GM12878 (cell line): ENCODE measurements around the gene MAP3K21. TPM values are rescaled to one million over a fixed set of nuclear protein-coding genes. Genes with fewer than 3 reads are reported as not detected.

Experiments used
- ATAC-seq: fragments of 200-7000 bp; cut with Tn5 transposase; 3 replicates; pipeline ENCODE4 v1.9.1; 2020; ENCODE audit warnings: mild to moderate bottlenecking, moderate library complexity
- BruUV-seq: library from RNA; stranded (reverse); fragments of 400-500 nt; replicated peaks from 2 replicates; lab custom pipeline; 2021; lab: Mats Ljungman, UMichigan
- CTCF ChIA-PET: fragments of 300-600 bp; sonication (Branson Sonifier 250); formaldehyde crosslinking; extraction: SDS; loops from one replicate; lab custom pipeline; 2021; ENCODE audit warnings: inconsistent platforms; lab: Yijun Ruan, JAX
- POLR2A ChIA-PET: fragments of 350-600 bp; formaldehyde crosslinking; extraction: SDS; loops from one replicate; lab custom pipeline; 2021; ENCODE audit warnings: inconsistent platforms; lab: Charles Lee
- RAD21 ChIA-PET: fragments of 300-600 bp; sonication (Branson Sonifier 250); formaldehyde crosslinking; loops from one replicate; lab custom pipeline; 2023; ENCODE audit warnings: antibody characterized with exemption; ENCODE audit not compliant: unreplicated experiment; lab: Charles Lee
- SMC1A ChIA-PET: fragments of 300-600 bp; sonication (Branson Sonifier 250); formaldehyde crosslinking; loops from one replicate; lab custom pipeline; 2023; ENCODE audit not compliant: unreplicated experiment, uncharacterized antibody; lab: Charles Lee
- DNase-seq: peaks from one replicate; pipeline ENCODE4 v3.0.0-alpha.2; 2011; ENCODE audit warnings: low read depth, low spot score
- FAIRE-seq: peaks from 3 replicates; lab custom pipeline; 2011; peaks lifted over from hg19 to GRCh38; lab: Jason Lieb, UNC
- H2AFZ ChIP-seq: 2 replicates; pipeline ENCODE4 v1.6.0; 2011; ENCODE audit warnings: low read depth, low read length, control low read depth; ENCODE audit not compliant: control insufficient read depth
- H3K27ac ChIP-seq: 2 replicates; pipeline ENCODE4 v1.5.1; 2011; ENCODE audit warnings: control low read depth; ENCODE audit not compliant: control insufficient read depth, insufficient read depth
- H3K27me3 ChIP-seq, 2 experiments: replicated peaks in 1 of 2; 2 replicates each; pipeline versions ENCODE4 v1.6.0 to v1.6.1; 2011; ENCODE audit warnings: low read length in 1 of 2; ENCODE audit not compliant: control insufficient read depth in 2 of 2, insufficient read depth in 2 of 2
- H3K36me3 ChIP-seq, 2 experiments: 2 replicates each; pipeline ENCODE4 v1.5.1; 2011; ENCODE audit warnings: low read length in 1 of 2; ENCODE audit not compliant: control insufficient read depth in 2 of 2, insufficient read depth in 2 of 2
- H3K4me1 ChIP-seq: 2 replicates; pipeline ENCODE4 v1.6.1; 2011; ENCODE audit warnings: mild to moderate bottlenecking, low read length, moderate library complexity, mixed read lengths; ENCODE audit not compliant: control insufficient read depth, insufficient read depth
- H3K4me2 ChIP-seq: 2 replicates; pipeline ENCODE4 v1.6.0; 2011; ENCODE audit warnings: control low read depth; ENCODE audit not compliant: control insufficient read depth, insufficient read depth
- H3K4me3 ChIP-seq: fragments of 200-600 bp; sonication (generic); 2 replicates; pipeline ENCODE4 v1.5.1; 2016
- H3K79me2 ChIP-seq: 2 replicates; pipeline ENCODE4 v1.6.0; 2011; ENCODE audit warnings: low read length; ENCODE audit not compliant: control insufficient read depth, insufficient read depth
- H3K9ac ChIP-seq: 2 replicates; pipeline ENCODE4 v1.8.0; 2011; ENCODE audit warnings: low read length, control low read depth, mixed read lengths; ENCODE audit not compliant: control insufficient read depth, insufficient read depth
- H3K9me3 ChIP-seq: replicated peaks from 3 replicates; pipeline ENCODE4 v1.5.1; 2011; ENCODE audit warnings: mild to moderate bottlenecking, low read length; ENCODE audit not compliant: control insufficient read depth, insufficient read depth
- H4K20me1 ChIP-seq: 2 replicates; pipeline ENCODE4 v1.6.0; 2011; ENCODE audit not compliant: control insufficient read depth, insufficient read depth
- ESRRA ChIP-seq: IDR thresholded peaks from 2 replicates; pipeline ENCODE4 v1.6.1; 2012; ENCODE audit warnings: mild to moderate bottlenecking, low read length, improper control_type of control experiment
- SPI1 ChIP-seq: IDR thresholded peaks from 2 replicates; pipeline ENCODE4 v1.6.1; 2011; ENCODE audit warnings: low read depth, mild to moderate bottlenecking, low read length, moderate library complexity, borderline replicate concordance; ENCODE audit not compliant: insufficient read depth
- ZNF24 ChIP-seq: fragments of 450-650 bp; IDR thresholded peaks from 2 replicates; pipeline ENCODE4 v1.6.1; 2017; ENCODE audit warnings: antibody characterized with exemption, mild to moderate bottlenecking
- whole genome bisulfite sequencing: methylation state at CpG from one replicate; pipeline ENCODE4 v1.1.6; 2016; ENCODE audit warnings: low lambda C conversion rate; ENCODE audit not compliant: insufficient replicate concordance, insufficient coverage; ENCODE audit errors: missing lambda C conversion rate; 5-methylcytosine and 5-hydroxymethylcytosine counted together
- in situ Hi-C: fragments of 300-500 bp; cut with MboI; formaldehyde crosslinking; loops from 9 replicates; pipeline ENCODE4 v1.14.3; 2018; ENCODE audit warnings: mixed read lengths
- intact Hi-C: fragments of 100-400 bp; cut with micrococcal nuclease; formaldehyde crosslinking; loops from one replicate; pipeline ENCODE4 v1.14.2; 2022; ENCODE audit not compliant: unreplicated experiment
- polyA plus RNA-seq, 11 experiments: library from polyadenylated mRNA; depleted of rRNA in 4 of 11; unstranded in 6 of 11; stranded (reverse) in 5 of 11; fragments of >200 nt; fragmentation: Nextera tagmentation in 4 of 11; fragmentation: Illumina TruSeq in 1 of 11; extraction: Ambion mirVana in 4 of 11; extraction: Trizol in 1 of 11; gene quantifications; 1 replicate in 1 of 11; 2 replicates in 10 of 11; pipeline versions ENCODE4 v1.2.1 to v1.2.3, GENCODE V29; 2011 to 2016; ENCODE audit warnings: inconsistent platforms in 2 of 11, missing spikeins in 2 of 11, low read depth in 1 of 11
- total RNA-seq, 4 experiments: library from RNA; depleted of rRNA in 3 of 4; stranded (reverse); fragments of >200 nt in 3 of 4; fragmentation: Illumina TruSeq in 1 of 4; extraction: Trizol in 1 of 4; gene quantifications; 2 replicates each; pipeline versions ENCODE4 v1.2.1 to v1.2.3, GENCODE V29; 2013 to 2021

MAP3K21 gene
- total and polyA plus RNA-seq, 10 of the 15 experiments (the other 5 are each of a cell fraction or from before 2014, with no cell fraction given): 0.02 to 0.21 (median 0.09) TPM; not detected in 1

- SMC1A ChIA-PET: no interaction called here
- in situ Hi-C loops (no loop called here), intact Hi-C loops (no loop called here)
- H3K4me2 ChIP-seq: no peak overlapping the region
- no peak overlapping the region for H3K4me3 ChIP-seq
- H3K79me2 ChIP-seq: no peaks in the 10 kb centered on the region; the same call in none of the 2 replicates
- no TSS peak for BruUV-seq
- no peak overlapping the region for H3K27ac ChIP-seq
- CTCF ChIA-PET: no interaction called here
- DNase-seq (no peak), FAIRE-seq (peak; percentile 56), ATAC-seq (no peak)
- no peaks in the 10 kb centered on the region for H3K36me3 ChIP-seq
- POLR2A ChIA-PET: no interaction called here
- H2AFZ ChIP-seq: no peak overlapping the region
- no peaks in the 10 kb centered on the region for H3K27me3 ChIP-seq
- TF ChIP-seq SPI1: peak; percentile 32; the same call in 1 of the 2 replicates
- TF ChIP-seq ZNF24: no peak
- RAD21 ChIA-PET: no interaction called here
- WGBS: 55% methylated on average over 5 of the region's 5 CpGs
- H3K4me1 ChIP-seq: peaks cover 8% of the 10 kb centered on the region; the same call in 1 of the 2 replicates
- H4K20me1 ChIP-seq: no peaks in the 10 kb centered on the region
- no peak overlapping the region for H3K9ac ChIP-seq
- no peaks in the 10 kb centered on the region; the same call in 2 of the 3 replicates for H3K9me3 ChIP-seq
Measured at GRCh38 chr1:233290396-233291034, 37.0 kb upstream of the MAP3K21 start.

- POLR2A ChIA-PET: no interaction called here
- H3K36me3 ChIP-seq: no peaks in the 10 kb centered on the region
Measured at GRCh38 chr1:233293556-233294446, 33.7 kb upstream of the MAP3K21 start.

More at GRCh38 chr1:233293556-233294446, 33.7 kb upstream of the MAP3K21 start:
- BruUV-seq: no TSS peak
- H2AFZ ChIP-seq: no peak overlapping the region
- H3K9me3 ChIP-seq: no peaks in the 10 kb centered on the region
- H3K4me2 ChIP-seq: no peak overlapping the region
- H3K27me3 ChIP-seq: no peaks in the 10 kb centered on the region
- no peak overlapping the region for H3K4me3 ChIP-seq
- TF ChIP-seq ESRRA: no peak
- CTCF ChIA-PET: no interaction called here
- no peak for FAIRE-seq
- RAD21 ChIA-PET: no interaction called here
- no peak overlapping the region for H3K9ac ChIP-seq
- no peaks in the 10 kb centered on the region for H4K20me1 ChIP-seq
- 95% methylated on average over 3 of the region's 3 CpGs for WGBS
- H3K79me2 ChIP-seq: no peaks in the 10 kb centered on the region; the same call in none of the 2 replicates
- intact Hi-C loops: no loop called here
- ATAC-seq: no peak
- SMC1A ChIA-PET: interaction anchor here (1.0 kb wide), 1 partner anchor 12 kb away, joined by 3 read pairs; no protein-coding TSS in a partner anchor
- no peak overlapping the region for H3K27ac ChIP-seq
- DNase-seq: no peak
- in situ Hi-C loops: no loop called here
- peaks cover 8% of the 10 kb centered on the region; the same call in 1 of the 2 replicates for H3K4me1 ChIP-seq
